Measurements from ENCODE around the gene FAM53A.
"Not testable (repeated sequence)": the region's sequence is repeated elsewhere in the genome, so short reads cannot be mapped to it uniquely, and the experiment has no call there.

The FAM53A gene

DNA sequence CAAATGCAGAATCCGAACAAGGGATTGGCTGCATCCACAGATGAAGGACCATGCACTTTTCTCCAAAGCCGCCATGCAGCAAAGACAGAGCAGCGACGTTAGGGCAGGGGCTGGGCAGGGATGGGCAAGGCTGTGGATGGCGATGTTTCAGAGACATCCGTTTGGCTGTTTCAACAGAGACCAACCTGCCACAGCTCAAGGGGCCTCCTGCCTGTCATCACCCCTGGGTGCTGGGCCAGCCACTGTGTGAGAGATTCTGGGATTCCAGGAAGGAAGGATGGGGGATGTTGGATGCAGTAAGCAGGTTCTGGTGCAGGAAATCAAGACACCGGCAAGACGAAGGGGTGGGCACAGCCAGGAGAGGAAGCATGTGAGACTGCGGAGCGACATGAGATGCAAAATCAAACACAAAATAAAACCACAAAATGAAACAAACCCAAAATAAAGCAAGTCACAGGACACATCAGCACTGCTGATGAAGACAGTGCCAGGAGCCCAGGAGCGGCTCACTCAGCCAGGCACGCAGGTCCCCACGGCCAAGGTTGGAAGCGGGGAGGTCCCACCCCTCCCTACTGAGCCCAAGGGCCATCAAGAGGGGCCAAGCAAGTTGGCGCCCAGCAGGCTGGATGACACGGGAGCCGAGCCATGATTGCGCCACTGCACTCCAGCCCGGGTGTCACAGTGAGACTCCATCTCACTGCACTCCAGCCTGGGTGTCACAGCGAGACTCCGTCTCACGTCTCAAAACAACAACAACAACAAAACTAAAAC lies 68.1 kb downstream of the FAM53A start:
- DNase-seq: no peak

DNA sequence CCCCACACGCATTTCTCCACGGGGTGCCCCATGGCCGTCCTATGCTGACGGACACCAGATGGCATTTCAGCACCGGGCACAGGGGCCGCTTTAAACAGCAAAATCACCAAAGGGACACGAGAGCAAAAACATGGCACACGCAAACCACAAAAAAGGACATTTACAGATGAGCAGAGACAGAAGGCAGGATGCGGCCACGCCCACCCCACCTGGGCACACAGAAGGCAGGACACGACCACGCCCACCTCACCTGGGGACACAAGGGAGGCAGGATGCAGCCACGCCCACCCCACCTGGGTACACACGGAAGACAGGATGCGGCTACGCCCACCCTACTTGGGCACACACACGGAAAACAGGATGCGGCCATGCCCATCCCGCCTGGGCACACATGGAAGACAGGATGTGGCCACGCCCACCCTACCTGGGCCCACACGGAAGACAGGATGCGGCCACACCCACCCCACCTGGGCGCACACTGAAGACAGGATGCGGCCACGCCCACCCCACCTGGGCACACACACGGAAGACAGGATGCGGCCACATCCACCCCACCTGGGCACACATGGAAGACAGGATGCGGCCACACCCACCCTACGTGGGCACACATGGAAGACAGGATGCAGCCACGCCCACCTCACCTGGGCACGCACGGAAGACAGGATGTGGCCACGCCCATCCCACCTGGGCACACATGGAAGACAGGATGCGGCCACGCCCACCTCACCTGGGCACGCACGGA lies 69.1 kb downstream of the FAM53A start:
- DNase-seq: no peak

DNA sequence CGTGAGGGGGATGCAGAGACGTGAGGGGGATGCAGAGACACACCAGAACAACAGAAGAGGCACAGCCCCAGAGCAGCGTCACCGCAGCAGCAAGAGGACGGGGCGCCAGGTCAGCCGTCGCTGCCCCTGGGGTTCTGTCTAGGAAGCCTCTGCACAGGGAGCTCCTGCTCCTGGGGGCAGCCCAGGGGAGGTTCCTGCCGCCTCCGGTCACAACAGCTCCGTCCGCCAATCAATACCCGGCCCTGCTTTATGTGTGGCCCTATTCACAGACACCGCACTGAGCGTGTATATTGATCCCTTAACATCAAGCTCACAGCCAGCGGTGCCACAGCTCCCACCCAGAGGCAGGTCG lies 69.6 kb downstream of the FAM53A start:
- no peak for DNase-seq

GRCh38 chr4:1614049-1614448 lies 70.1 kb downstream of the FAM53A start:
- no peak for DNase-seq

DNA sequence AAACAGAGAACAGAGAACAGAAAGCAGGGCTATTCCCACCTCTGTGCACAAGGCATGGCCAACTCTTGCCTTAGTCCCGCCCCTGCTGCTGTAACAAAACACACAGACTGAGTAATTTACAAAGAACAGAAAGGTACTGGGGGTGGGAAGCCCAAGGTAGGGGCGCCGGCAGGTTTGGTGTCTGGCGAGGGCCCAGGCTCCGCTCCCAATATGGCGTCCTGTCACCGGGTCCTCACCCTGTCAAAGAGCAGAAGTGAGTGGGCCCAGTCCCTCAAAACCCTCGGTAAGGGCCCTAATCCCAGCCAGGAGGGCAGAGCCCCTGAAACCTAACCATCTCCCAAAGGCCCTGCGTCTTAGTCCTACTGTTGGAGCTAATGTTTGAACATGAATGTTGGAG lies 71.0 kb downstream of the FAM53A start:
- no peak for DNase-seq

- DNase-seq: no peak
These were observed 71.6 kb downstream of the FAM53A start for GRCh38 chr4:1612278-1613098.

GRCh38 chr4:1611501-1611870 lies 72.6 kb downstream of the FAM53A start:
- DNase-seq: no peak

- DNase-seq: no peak
These were observed 73.2 kb downstream of the FAM53A start for GRCh38 chr4:1610791-1611500.

DNA sequence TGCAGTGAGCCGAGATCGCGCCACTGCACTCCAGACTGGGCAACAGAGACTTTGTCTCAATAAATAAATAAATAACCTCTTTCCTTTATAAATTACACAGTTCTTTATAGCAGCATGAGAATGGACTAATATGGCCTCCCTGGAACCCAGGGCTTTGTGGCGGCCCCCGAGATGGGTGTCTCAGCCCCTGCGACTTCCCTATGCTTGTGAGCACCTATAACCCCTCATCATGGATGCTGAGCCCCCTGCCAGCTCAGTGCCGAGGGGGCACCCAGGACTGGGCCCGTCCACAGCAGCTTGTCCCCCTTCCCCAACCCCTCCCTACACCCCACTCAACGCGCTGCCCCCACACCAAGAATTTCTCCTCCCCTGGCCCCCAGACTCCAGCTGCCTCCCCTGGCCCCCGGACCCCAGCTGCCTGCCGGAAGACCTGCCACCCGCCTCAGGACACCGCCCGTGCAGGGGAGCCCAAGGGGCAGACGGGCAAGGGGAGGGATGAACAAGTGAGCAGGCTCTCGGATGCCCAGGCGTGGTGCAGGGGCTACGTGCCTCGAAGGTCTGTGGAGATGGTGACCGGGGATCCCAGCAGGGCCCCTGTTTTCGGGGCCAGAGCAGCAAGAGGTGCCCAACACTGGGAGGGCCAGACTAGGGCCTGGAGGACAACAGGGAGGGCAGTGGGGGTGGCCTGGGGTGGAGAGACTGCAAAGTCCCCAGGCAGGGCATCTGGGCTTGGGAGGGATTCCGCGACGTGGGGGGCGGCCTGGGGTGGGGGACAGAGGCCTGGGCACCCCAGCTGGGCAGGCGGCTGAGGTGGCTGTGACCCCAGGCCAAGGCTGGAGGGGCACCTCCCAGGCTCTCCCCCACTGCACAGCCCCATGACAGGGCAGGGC lies 74.0 kb downstream of the FAM53A start:
- no peak for DNase-seq

- no peak for DNase-seq
These were observed 75.2 kb downstream of the FAM53A start for GRCh38 chr4:1608821-1609500.

GRCh38 chr4:1608196-1608820 lies 75.8 kb downstream of the FAM53A start:
- DNase-seq: no peak

DNA sequence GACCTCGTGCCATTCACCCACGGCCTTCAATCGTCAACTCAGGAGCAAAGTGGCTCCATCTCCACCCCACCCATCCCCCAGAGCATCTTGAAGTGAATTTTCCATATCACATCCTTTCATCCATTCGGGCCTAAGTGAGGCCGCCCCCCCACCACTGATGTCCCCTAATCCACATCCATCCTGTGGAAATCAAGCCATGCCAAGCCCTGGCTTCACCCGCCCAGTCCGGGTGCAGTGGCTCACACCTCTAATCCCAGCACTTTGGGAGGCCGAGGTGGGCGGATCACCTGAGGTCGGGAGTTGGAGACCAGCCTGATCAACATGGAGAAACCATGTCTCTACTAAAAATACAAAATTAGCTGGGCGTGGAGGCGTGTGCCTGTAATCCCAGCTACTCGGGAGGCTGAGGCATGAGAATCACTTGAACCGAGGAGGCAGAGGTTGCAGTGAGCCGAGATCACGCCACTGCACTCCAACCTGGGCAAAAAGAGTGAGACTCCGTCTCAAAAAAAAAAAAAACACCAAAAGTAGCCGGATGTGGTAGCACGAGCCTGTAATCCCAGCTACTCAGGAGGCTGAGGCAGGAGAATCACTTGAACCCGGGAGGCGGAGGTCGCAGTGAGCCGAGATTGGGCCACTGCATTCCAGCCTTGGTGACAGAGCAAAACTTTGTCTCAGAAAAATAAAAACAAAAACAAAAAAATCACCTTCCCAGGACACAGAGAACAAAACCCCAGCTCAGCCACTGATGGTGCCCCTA lies 76.5 kb downstream of the FAM53A start:
- DNase-seq: not testable (repeated sequence)

DNA sequence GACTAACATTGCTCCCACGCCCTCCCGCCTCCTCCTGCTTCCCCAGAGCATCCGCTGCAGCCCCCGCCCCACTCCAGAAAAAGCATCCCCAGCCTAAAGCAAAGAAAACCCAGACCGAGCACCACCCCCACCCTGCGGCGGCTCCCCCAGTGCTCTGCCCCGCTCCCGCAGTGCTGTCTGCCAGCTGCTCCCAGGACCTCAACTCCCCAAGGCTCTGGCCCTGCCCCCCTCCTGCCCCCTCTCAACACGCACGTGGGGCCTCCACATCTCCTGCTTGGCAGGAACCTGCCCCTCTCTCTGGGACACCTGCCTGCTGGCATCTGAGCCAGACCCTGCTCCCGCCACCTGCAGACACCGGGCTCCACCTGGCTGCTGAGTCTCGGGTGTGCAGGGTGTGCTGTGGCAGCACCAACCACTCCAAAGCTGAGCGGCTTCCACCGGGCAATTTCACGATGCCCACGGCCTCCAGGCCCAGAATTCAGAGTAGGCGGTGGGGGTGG lies 79.4 kb downstream of the FAM53A start:
- peak; percentile 31 for DNase-seq

GRCh38 chr4:1604181-1604705 lies 79.9 kb downstream of the FAM53A start:
- no peak for DNase-seq

GRCh38 chr4:1603413-1604135 lies 80.5 kb downstream of the FAM53A start:
- no peak for DNase-seq

DNA sequence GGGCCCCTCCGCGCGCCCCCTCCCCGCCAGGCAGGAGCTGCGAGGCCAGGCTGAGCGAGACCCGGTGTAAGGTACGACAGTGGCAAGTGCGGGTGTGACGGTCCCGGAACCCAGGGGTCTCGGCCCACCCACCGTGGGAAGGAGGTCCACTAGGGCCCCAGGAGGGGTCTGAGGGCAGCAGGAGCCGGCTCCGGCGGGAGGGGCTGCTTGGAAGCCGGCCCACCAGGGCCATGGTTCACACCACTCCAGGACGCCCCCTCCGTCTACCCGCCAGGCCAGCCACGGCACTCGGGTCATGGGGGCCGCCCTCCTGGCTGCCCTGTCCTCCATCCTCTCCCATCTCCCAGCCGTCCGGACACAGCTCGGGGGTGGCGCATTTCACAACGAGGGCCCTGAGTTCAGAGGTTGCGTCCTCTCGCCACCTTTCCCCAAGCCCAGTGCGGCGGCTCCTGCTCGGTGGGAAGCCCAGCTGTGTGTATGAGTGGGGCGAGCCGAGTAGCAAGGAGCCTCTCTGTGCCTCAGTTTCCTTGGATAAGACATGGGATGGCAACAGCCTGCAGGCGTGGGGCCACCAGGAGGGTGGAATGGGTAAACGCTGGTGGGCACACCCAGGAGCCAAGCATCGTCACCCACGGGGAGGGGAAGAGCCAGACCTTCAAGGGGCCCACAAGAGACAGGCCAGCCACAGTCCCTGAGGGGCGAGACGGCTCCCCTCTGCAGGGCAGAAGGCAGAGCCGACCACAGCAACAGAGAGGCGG lies 81.3 kb downstream of the FAM53A start:
- DNase-seq: no peak

- no peak for DNase-seq
These were observed 82.1 kb downstream of the FAM53A start for GRCh38 chr4:1601852-1602654.

DNA sequence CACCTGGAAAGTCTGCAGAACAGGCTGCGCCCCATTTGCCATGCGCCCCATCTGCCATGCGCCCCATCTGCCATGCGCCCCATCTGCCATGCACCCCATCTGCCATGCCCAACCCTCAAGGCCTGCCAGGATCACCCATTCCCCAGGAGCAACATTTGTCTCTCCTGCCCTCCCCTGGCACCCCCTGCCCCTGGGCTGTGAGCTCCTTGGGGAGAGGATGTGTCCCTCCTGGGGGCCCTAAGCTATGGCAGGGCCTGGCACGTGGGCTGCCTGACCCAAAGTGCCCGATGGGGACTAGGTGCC lies 82.6 kb downstream of the FAM53A start:
- DNase-seq: no peak

Data from activated CD4-positive, alpha-beta T cell treated with anti-CD3 and anti-CD28 coated beads for 1 hour (primary cell).